ENCODE measurements around the gene DPEP1.

DPEP1 gene

DNA sequence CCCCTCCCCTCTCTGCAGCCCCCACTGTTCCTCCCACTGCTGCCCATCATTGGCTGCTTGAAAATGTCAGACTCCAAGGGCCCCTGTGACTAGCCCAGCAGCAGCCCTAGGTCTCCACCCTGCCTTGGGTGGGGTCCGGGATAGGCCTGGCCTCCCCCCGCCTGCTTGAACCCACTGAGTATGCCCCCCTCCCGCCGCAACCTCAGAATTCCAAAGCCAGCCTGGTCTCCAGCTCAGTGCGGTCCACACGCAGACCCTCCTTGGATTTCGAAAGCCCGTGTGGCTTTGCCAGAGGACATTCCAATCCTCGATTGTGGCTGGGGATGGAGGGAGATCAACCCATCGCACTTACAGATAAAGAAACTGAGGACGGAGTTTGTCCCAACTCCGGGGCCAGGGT is 6.4 kb downstream of the DPEP1 start:
- no peaks in the 10 kb centered on the region for H3K4me1 ChIP-seq (ENCODE audit: control insufficient read depth in 2 of 2, insufficient read depth in 2 of 2, low read length in 2 of 2)
- no peak overlapping the region for H3K9ac ChIP-seq (ENCODE audit: low read depth in 1 of 2, low read length in 2 of 2)
- H3K27ac ChIP-seq (ENCODE audit: low read depth in 2 of 2, low read length in 2 of 2) = no peak overlapping the region
- peaks cover 21 to 32% of the 10 kb centered on the region in 2 donors for H3K27me3 ChIP-seq (ENCODE audit: control insufficient read depth in 2 of 2, insufficient read depth in 2 of 2, low read length in 2 of 2)
- no peaks in the 10 kb centered on the region for H3K36me3 ChIP-seq (ENCODE audit: control insufficient read depth in 2 of 2, insufficient read depth in 2 of 2, low read length in 2 of 2)
- H3K9me3 ChIP-seq (ENCODE audit: control insufficient read depth in 2 of 2, low read length in 2 of 2) = no peaks in the 10 kb centered on the region
- H3K4me3 ChIP-seq (ENCODE audit: low read length in 2 of 2) = no peak overlapping the region

DNA sequence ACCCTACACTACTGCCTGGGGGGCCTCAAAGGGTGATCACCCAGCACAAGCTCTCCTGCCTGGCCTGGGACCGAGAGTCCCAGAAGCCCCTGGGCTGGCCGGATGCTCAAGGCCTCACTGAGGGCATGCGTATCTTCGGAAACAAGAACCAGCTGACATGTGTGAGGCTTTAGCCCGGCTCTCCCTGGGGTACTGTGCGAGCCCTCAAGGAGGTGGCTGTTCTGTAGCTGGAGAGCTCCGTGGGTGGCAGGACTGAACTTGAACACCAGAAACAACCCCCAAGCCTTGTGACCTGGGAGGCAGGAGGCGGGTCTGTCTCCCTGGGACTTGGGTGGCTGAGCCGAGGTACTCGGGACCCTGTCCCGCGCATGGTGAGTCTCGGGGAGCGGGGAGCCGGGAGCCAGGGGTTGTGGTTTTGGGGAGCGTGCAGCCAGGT is 7.0 kb downstream of the DPEP1 start:
- Histone ChIP-seq H3K4me1 (ENCODE audit: control insufficient read depth in 2 of 2, insufficient read depth in 2 of 2, low read length in 2 of 2) (no peaks in the 10 kb centered on the region), H3K27me3 (ENCODE audit: control insufficient read depth in 2 of 2, insufficient read depth in 2 of 2, low read length in 2 of 2) (peaks cover 20 to 30% of the 10 kb centered on the region in 2 donors), H3K9ac (ENCODE audit: low read depth in 1 of 2, low read length in 2 of 2) (no peak overlapping the region), H3K36me3 (ENCODE audit: control insufficient read depth in 2 of 2, insufficient read depth in 2 of 2, low read length in 2 of 2) (no peaks in the 10 kb centered on the region), H3K9me3 (ENCODE audit: control insufficient read depth in 2 of 2, low read length in 2 of 2) (no peaks in the 10 kb centered on the region), H3K27ac (ENCODE audit: low read depth in 2 of 2, low read length in 2 of 2) (no peak overlapping the region), H3K4me3 (ENCODE audit: low read length in 2 of 2) (no peak overlapping the region)

GRCh38 chr16:89621136-89621697 is 7.8 kb downstream of the DPEP1 start:
- H3K4me3 ChIP-seq (ENCODE audit: low read length in 2 of 2) = no peak overlapping the region
- H3K9ac ChIP-seq (ENCODE audit: low read depth in 1 of 2, low read length in 2 of 2) = no peak overlapping the region
- no peaks in the 10 kb centered on the region for H3K9me3 ChIP-seq (ENCODE audit: control insufficient read depth in 2 of 2, low read length in 2 of 2)
- no peak overlapping the region for H3K27ac ChIP-seq (ENCODE audit: low read depth in 2 of 2, low read length in 2 of 2)
- no peaks in the 10 kb centered on the region for H3K4me1 ChIP-seq (ENCODE audit: control insufficient read depth in 2 of 2, insufficient read depth in 2 of 2, low read length in 2 of 2)
- H3K27me3 ChIP-seq (ENCODE audit: control insufficient read depth in 2 of 2, insufficient read depth in 2 of 2, low read length in 2 of 2) = peaks cover 20 to 35% of the 10 kb centered on the region in 2 donors
- no peaks in the 10 kb centered on the region for H3K36me3 ChIP-seq (ENCODE audit: control insufficient read depth in 2 of 2, insufficient read depth in 2 of 2, low read length in 2 of 2)

DNA sequence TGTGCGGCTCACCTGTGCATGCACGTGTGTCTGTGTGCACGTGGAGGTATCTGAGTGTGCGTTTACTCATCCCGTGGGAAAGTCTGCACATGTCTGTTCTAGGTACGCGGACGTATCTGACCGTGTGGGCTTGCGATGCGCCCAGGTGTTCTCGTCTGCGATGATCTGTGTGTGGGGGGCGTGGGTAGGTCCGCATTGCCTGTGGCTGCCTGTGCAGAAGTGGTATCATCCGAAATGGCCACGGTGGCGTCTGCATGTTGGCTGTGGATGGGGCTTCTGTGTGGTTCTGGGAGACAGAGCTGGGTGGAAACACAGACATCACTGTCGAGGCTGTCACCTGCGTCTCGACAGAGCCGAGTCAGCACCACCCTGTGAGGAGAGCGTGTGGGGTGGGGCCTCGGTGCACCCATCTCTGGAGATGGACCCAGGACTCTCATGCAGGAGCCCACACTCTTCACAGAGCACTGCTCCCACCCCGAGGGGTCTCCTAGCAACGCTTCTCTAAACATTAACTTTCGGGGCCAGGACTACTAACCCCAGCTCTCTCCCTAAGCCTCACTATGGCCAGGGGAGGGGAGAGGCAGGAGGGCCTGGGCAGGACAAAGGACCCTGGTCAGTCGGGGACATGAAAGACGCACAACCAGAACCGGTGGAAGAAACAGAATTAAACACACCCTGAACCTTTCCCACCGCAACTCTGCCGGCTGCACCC is 8.4 kb downstream of the DPEP1 start:
- H3K9ac ChIP-seq (ENCODE audit: low read depth in 1 of 2, low read length in 2 of 2) = no peak overlapping the region
- H3K27ac ChIP-seq (ENCODE audit: low read depth in 2 of 2, low read length in 2 of 2) = no peak overlapping the region
- no peak overlapping the region for H3K4me3 ChIP-seq (ENCODE audit: low read length in 2 of 2)
- no peaks in the 10 kb centered on the region for H3K9me3 ChIP-seq (ENCODE audit: control insufficient read depth in 2 of 2, low read length in 2 of 2)
- H3K4me1 ChIP-seq (ENCODE audit: control insufficient read depth in 2 of 2, insufficient read depth in 2 of 2, low read length in 2 of 2) = no peaks in the 10 kb centered on the region
- peaks cover 20 to 35% of the 10 kb centered on the region in 2 donors for H3K27me3 ChIP-seq (ENCODE audit: control insufficient read depth in 2 of 2, insufficient read depth in 2 of 2, low read length in 2 of 2)
- H3K36me3 ChIP-seq (ENCODE audit: control insufficient read depth in 2 of 2, insufficient read depth in 2 of 2, low read length in 2 of 2) = no peaks in the 10 kb centered on the region

DNA sequence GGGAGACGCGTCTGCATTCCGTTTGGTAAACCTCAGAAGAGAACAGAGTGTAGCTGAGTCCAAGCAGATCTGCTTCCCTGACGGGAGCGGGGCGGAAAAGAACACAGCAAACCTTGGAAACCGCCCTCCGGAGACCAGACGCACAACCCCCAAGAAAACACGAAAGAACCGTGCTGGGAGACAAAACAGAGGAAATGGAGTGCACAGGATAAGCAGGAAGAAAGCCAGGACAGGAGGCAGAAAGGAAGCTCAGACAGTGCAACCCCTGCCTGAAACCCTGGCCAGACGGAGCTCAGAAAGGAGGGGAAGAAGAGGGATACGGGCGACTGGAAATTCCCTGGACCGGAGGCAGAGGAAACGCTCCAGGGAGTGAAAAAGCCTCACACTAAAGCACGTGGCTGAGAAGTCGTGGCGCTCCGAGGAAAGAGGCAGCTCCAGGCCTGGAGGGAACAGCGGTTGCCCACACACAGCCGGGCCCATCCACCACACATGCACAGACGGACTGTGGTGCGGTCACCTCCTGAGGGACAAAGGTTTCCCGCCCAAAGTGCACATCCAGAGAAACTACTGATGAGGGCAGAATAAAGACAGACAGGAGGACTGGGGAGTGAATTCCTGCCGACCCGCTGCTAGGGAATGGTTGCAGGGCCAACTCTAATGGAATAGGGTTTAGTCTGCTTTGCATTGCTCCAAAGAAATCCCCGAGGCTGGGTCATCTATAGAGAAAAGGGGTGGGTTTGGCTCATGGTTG is 10.2 kb downstream of the DPEP1 start:
- Histone ChIP-seq H3K27ac (ENCODE audit: low read depth in 2 of 2, low read length in 2 of 2) (no peak overlapping the region), H3K27me3 (ENCODE audit: control insufficient read depth in 2 of 2, insufficient read depth in 2 of 2, low read length in 2 of 2) (peaks cover 17 to 31% of the 10 kb centered on the region in 2 donors), H3K4me3 (ENCODE audit: low read length in 2 of 2) (no peak overlapping the region), H3K9ac (ENCODE audit: low read depth in 1 of 2, low read length in 2 of 2) (no peak overlapping the region), H3K4me1 (ENCODE audit: control insufficient read depth in 2 of 2, insufficient read depth in 2 of 2, low read length in 2 of 2) (no peaks in the 10 kb centered on the region), H3K36me3 (ENCODE audit: control insufficient read depth in 2 of 2, insufficient read depth in 2 of 2, low read length in 2 of 2) (no peaks in the 10 kb centered on the region), H3K9me3 (ENCODE audit: control insufficient read depth in 2 of 2, low read length in 2 of 2) (no peaks in the 10 kb centered on the region)

- Histone ChIP-seq H3K4me1 (ENCODE audit: control insufficient read depth in 2 of 2, insufficient read depth in 2 of 2, low read length in 2 of 2) (no peaks in the 10 kb centered on the region), H3K4me3 (ENCODE audit: low read length in 2 of 2) (no peak overlapping the region), H3K36me3 (ENCODE audit: control insufficient read depth in 2 of 2, insufficient read depth in 2 of 2, low read length in 2 of 2) (no peaks in the 10 kb centered on the region), H3K9me3 (ENCODE audit: control insufficient read depth in 2 of 2, low read length in 2 of 2) (no peaks in the 10 kb centered on the region), H3K9ac (ENCODE audit: low read depth in 1 of 2, low read length in 2 of 2) (no peak overlapping the region), H3K27ac (ENCODE audit: low read depth in 2 of 2, low read length in 2 of 2) (no peak overlapping the region), H3K27me3 (ENCODE audit: control insufficient read depth in 2 of 2, insufficient read depth in 2 of 2, low read length in 2 of 2) (peaks cover 15 to 30% of the 10 kb centered on the region in 2 donors)
Measured at GRCh38 chr16:89624777-89625761, 11.6 kb downstream of the DPEP1 start.

GRCh38 chr16:89629827-89630610 is 16.6 kb downstream of the DPEP1 start:
- Histone ChIP-seq H3K9ac (ENCODE audit: low read depth in 1 of 2, low read length in 2 of 2) (no peak overlapping the region), H3K36me3 (ENCODE audit: control insufficient read depth in 2 of 2, insufficient read depth in 2 of 2, low read length in 2 of 2) (no peaks in the 10 kb centered on the region), H3K4me3 (ENCODE audit: low read length in 2 of 2) (no peak overlapping the region), H3K4me1 (ENCODE audit: control insufficient read depth in 2 of 2, insufficient read depth in 2 of 2, low read length in 2 of 2) (peaks cover 3 to 10% of the 10 kb centered on the region in 2 donors), H3K27ac (ENCODE audit: low read depth in 2 of 2, low read length in 2 of 2) (no peak overlapping the region), H3K9me3 (ENCODE audit: control insufficient read depth in 2 of 2, low read length in 2 of 2) (no peaks in the 10 kb centered on the region), H3K27me3 (ENCODE audit: control insufficient read depth in 2 of 2, insufficient read depth in 2 of 2, low read length in 2 of 2) (peaks cover 7 to 30% of the 10 kb centered on the region in 2 donors)

- no peaks in the 10 kb centered on the region for H3K9me3 ChIP-seq (ENCODE audit: control insufficient read depth in 2 of 2, low read length in 2 of 2)
- peaks cover 4 to 41% of the 10 kb centered on the region in 2 donors for H3K27me3 ChIP-seq (ENCODE audit: control insufficient read depth in 2 of 2, insufficient read depth in 2 of 2, low read length in 2 of 2)
- H3K27ac ChIP-seq (ENCODE audit: low read depth in 2 of 2, low read length in 2 of 2) = no peak overlapping the region
Measured at GRCh38 chr16:89633064-89633631, 19.7 kb downstream of the DPEP1 start.

More at GRCh38 chr16:89633064-89633631, 19.7 kb downstream of the DPEP1 start:
- no peaks in the 10 kb centered on the region for H3K36me3 ChIP-seq (ENCODE audit: control insufficient read depth in 2 of 2, insufficient read depth in 2 of 2, low read length in 2 of 2)
- no peak overlapping the region for H3K9ac ChIP-seq (ENCODE audit: low read depth in 1 of 2, low read length in 2 of 2)
- H3K4me3 ChIP-seq (ENCODE audit: low read length in 2 of 2) = no peak overlapping the region
- H3K4me1 ChIP-seq (ENCODE audit: control insufficient read depth in 2 of 2, insufficient read depth in 2 of 2, low read length in 2 of 2) = peaks cover 3 to 10% of the 10 kb centered on the region in 2 donors
